Left ventricle myocardium inferior (tissue), 1 donor: ENCODE data around the gene CIB4. TPM values are rescaled to one million over a fixed set of nuclear protein-coding genes. Genes with fewer than 3 reads are reported as not detected.

ENCODE experiments used
- DNase-seq: peaks from one replicate; pipeline ENCODE4 v3.0.0-alpha.2; 2020
- H3K27ac ChIP-seq: fragments of 200-600 bp; replicated peaks from 2 replicates; pipeline ENCODE4 v1.8.0; 2021
- H3K27me3 ChIP-seq: fragments of 200-600 bp; 2 replicates; pipeline ENCODE4 v1.8.0; 2021; ENCODE audit warnings: low read depth
- H3K36me3 ChIP-seq: fragments of 200-600 bp; 2 replicates; pipeline ENCODE4 v1.8.0; 2021
- H3K4me1 ChIP-seq: fragments of 200-600 bp; 2 replicates; pipeline ENCODE4 v1.8.0; 2021
- H3K4me3 ChIP-seq: fragments of 200-600 bp; 2 replicates; pipeline ENCODE4 v1.8.0; 2021; ENCODE audit warnings: mild to moderate bottlenecking, moderate library complexity
- H3K9me3 ChIP-seq: fragments of 200-600 bp; replicated peaks from 2 replicates; pipeline ENCODE4 v1.8.0; 2021
- CTCF ChIP-seq: fragments of 200-600 bp; IDR thresholded peaks from 2 replicates; pipeline ENCODE4 v1.8.0; 2021; ENCODE audit warnings: antibody characterized with exemption, mild to moderate bottlenecking, borderline replicate concordance
- intact Hi-C: fragments of 100-400 bp; cut with micrococcal nuclease; formaldehyde crosslinking; loops from one replicate; pipeline ENCODE4 v1.11.0; 2022
- total RNA-seq: library from RNA; stranded (reverse); fragmentation: NEBNext Ultra II Directional; extraction: Animal tissue kit (Norgen Biotek cat#: 25700); gene quantifications from one replicate; pipeline ENCODE4 v1.2.1, GENCODE V29; 2021
- donor health status: DM: no; HTN: yes; CAD: no; lungs with severe emphysema.

Gene CIB4
- total RNA-seq, 1 donor from 2014 or later: not detected

GRCh38 chr2:26614216-26615138 is 26.7 kb downstream of the CIB4 start:
- Histone ChIP-seq H3K4me3 (no peak overlapping the region), H3K4me1 (peaks cover 29% of the 10 kb centered on the region), H3K27me3 (peaks cover 60% of the 10 kb centered on the region), H3K27ac (no peak overlapping the region), H3K9me3 (no peaks in the 10 kb centered on the region), H3K36me3 (no peaks in the 10 kb centered on the region)
- no peak for TF ChIP-seq CTCF
- peak; percentile 33 for DNase-seq
- intact Hi-C loops: no loop called here

- no peak for TF ChIP-seq CTCF
- Histone ChIP-seq H3K27me3 (peaks cover 57% of the 10 kb centered on the region), H3K36me3 (no peaks in the 10 kb centered on the region), H3K4me3 (no peak overlapping the region), H3K4me1 (peaks cover 29% of the 10 kb centered on the region), H3K9me3 (no peaks in the 10 kb centered on the region), H3K27ac (no peak overlapping the region)
- intact Hi-C loops: no loop called here
- peak; percentile 36 for DNase-seq
Observed at GRCh38 chr2:26613241-26614215, 27.6 kb downstream of the CIB4 start.

- intact Hi-C loops: no loop called here
- H3K27ac ChIP-seq: no peak overlapping the region
- peaks cover 29% of the 10 kb centered on the region for H3K4me1 ChIP-seq
- TF ChIP-seq CTCF: no peak
- H3K27me3 ChIP-seq: peaks cover 53% of the 10 kb centered on the region
- DNase-seq: peak; percentile 54
- no peaks in the 10 kb centered on the region for H3K9me3 ChIP-seq
- H3K36me3 ChIP-seq: no peaks in the 10 kb centered on the region
- H3K4me3 ChIP-seq: no peak overlapping the region
Observed at GRCh38 chr2:26612522-26613240, 28.5 kb downstream of the CIB4 start.

DNA sequence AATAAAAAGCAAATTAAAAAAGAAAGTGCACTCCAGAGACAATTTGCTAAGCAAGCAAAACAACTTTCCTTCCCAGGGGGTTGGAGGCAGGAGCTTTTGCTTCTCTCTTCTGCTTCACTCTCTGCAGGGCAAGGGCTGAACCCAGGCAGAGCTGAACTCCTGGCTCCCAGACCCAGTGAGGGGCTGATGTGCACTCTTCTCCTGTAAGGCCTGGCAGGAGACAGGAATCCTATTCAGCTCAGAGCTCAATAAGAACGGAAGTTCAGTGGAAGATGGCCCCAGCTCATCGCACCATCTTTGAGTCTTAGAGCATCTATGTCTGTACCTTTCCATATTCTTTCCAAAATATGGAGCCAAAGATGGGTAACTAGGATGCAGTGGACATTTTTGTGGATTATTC is 29.1 kb downstream of the CIB4 start:
- Histone ChIP-seq H3K36me3 (no peaks in the 10 kb centered on the region), H3K4me1 (peaks cover 29% of the 10 kb centered on the region), H3K4me3 (no peak overlapping the region), H3K27ac (no peak overlapping the region), H3K27me3 (peaks cover 48% of the 10 kb centered on the region), H3K9me3 (no peaks in the 10 kb centered on the region)
- intact Hi-C loops: no loop called here
- no peak for TF ChIP-seq CTCF
- no peak for DNase-seq
